ENCODE results near the gene RETREG3. TPM values are rescaled to one million over a fixed set of nuclear protein-coding genes. Genes with fewer than 3 reads are reported as not detected.

The RETREG3 gene
- total and polyA plus RNA-seq, 2 of the 13 experiments (the other 11 are each of a cell fraction or from before 2014, with no cell fraction given): 47.0 to 55.8 TPM

DNA sequence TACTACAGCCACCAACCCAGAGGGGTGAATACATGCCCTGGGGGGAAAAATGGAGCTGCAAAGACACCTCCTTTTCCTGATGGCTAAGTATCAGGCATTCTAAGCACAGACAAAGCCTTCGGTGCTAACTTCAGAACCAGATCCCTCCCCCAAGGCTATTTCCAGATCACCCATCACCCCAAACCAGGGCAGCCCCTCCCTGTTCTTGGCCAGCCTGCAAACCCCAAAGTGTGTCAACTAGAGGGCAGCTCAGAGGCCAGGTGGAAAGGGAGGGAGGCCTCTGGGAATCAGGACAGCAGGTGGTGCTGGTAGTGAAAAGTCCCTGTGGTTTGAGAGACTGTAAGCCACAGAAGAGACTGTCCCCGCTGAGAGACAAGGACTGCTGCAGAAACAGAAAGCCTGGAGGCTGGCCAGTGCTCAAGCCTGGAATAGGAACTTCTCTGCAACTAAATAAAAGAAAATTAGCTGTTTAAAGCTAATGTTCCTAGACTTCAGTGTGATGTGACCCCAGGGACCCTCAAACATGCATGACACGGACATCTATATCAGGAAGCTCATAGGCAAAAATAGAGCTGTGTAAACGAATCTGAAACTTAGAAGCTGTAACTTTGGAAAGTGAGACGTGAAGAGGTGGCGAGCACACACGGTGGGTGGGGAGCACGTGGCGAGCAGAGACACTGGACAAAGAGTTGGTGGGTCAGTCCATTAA, 9.4 kb upstream of the RETREG3 start (continued):
- no peak for TF ChIP-seq ZMAT3 (CRISPR knock-in tag; conservative IDR thresholded peaks at IDR 0.05)
- no peak for TF ChIP-seq ZNF737 (CRISPR knock-in tag; IDR thresholded peaks at IDR 0.05; ENCODE audit: borderline replicate concordance)
- no peak for TF ChIP-seq ZNF234 (CRISPR knock-in tag; conservative IDR thresholded peaks at IDR 0.05)
- peak; percentile 30 for TF ChIP-seq HNF4A (CRISPR knock-in tag; IDR thresholded peaks at IDR 0.05)
- TF ChIP-seq LCORL (IDR thresholded peaks at IDR 0.05): no peak
- peak; percentile 89 for TF ChIP-seq LCORL (CRISPR knock-in tag; IDR thresholded peaks at IDR 0.05)
- TF ChIP-seq, protein P1, sequence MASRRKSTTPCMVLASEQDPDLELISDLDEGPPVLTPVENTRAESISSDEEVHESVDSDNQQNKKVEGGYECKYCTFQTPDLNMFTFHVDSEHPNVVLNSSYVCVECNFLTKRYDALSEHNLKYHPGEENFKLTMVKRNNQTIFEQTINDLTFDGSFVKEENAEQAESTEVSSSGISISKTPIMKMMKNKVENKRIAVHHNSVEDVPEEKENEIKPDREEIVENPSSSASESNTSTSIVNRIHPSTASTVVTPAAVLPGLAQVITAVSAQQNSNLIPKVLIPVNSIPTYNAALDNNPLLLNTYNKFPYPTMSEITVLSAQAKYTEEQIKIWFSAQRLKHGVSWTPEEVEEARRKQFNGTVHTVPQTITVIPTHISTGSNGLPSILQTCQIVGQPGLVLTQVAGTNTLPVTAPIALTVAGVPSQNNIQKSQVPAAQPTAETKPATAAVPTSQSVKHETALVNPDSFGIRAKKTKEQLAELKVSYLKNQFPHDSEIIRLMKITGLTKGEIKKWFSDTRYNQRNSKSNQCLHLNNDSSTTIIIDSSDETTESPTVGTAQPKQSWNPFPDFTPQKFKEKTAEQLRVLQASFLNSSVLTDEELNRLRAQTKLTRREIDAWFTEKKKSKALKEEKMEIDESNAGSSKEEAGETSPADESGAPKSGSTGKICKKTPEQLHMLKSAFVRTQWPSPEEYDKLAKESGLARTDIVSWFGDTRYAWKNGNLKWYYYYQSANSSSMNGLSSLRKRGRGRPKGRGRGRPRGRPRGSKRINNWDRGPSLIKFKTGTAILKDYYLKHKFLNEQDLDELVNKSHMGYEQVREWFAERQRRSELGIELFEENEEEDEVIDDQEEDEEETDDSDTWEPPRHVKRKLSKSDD (CRISPR knock-in tag; IDR thresholded peaks at IDR 0.05; ENCODE audit: low read depth): no peak
- no peak for TF ChIP-seq MBNL3 (CRISPR knock-in tag; conservative IDR thresholded peaks at IDR 0.05)
- no peak for TF ChIP-seq NAIF1 (CRISPR knock-in tag; IDR thresholded peaks at IDR 0.05; ENCODE audit: borderline replicate concordance)
- 0 out of 2 replicates have a peak, but pooled peaks have one; percentile 27 for TF ChIP-seq ZGPAT (CRISPR knock-in tag; IDR thresholded peaks at IDR 0.05)
- TF ChIP-seq ZNF780A (CRISPR knock-in tag; IDR thresholded peaks at IDR 0.05): no peak
- TF ChIP-seq ZNF543 (CRISPR knock-in tag; IDR thresholded peaks at IDR 0.05): no peak; the same call in 1 of the 2 replicates
- TF ChIP-seq YEATS4 (CRISPR knock-in tag; IDR thresholded peaks at IDR 0.05; ENCODE audit: borderline replicate concordance): 0 out of 2 replicates have a peak, but pooled peaks have one; percentile 16
- TF ChIP-seq XRCC5 (optimal IDR thresholded peaks at IDR 0.05; ENCODE audit: low read length): peak; percentile 84
- peak; percentile 57 for TF ChIP-seq RARA (CRISPR knock-in tag; IDR thresholded peaks at IDR 0.05)
- peak; percentile 79 for TF ChIP-seq SMC3 (IDR thresholded peaks at IDR 0.05; ENCODE audit: low read length)
- TF ChIP-seq ZNF562 (CRISPR knock-in tag; IDR thresholded peaks at IDR 0.05; ENCODE audit: borderline replicate concordance): no peak
- no peak for TF ChIP-seq FUBP1 (CRISPR knock-in tag; IDR thresholded peaks at IDR 0.05; ENCODE audit: borderline replicate concordance)
- no peak for TF ChIP-seq ZNF75D (CRISPR knock-in tag; IDR thresholded peaks at IDR 0.05; ENCODE audit: borderline replicate concordance)
- no peak for TF ChIP-seq EZH2 (conservative IDR thresholded peaks at IDR 0.05; ENCODE audit: low read depth, low read length)
- no peak for TF ChIP-seq ISX (CRISPR knock-in tag; conservative IDR thresholded peaks at IDR 0.05)

All from HepG2 (cell line).